ENCODE measurements around the gene RWDD4. TPM values are rescaled to one million over a fixed set of nuclear protein-coding genes. Genes with fewer than 3 reads are reported as not detected.

Gene RWDD4
- total RNA-seq (2014; rRNA removed; shearing (Covaris generic)) = 20.5 and 29.1 TPM in 2 replicates

- H3K4me3 ChIP-seq (ENCODE audit: insufficient read depth, low read depth, low read length) = peak within 1 kb of the TSS; percentile 72
- H3K27me3 ChIP-seq (ENCODE audit: control insufficient read depth, insufficient read depth, low read length) = no peaks in the 10 kb centered on the region
- no peaks in the 10 kb centered on the region for H3K36me3 ChIP-seq (replicated peaks; ENCODE audit: control insufficient read depth, insufficient read depth, low read length)
- peak; percentile 98 for DNase-seq
Observed at GRCh38 chr4:183659029-183659871, at the start of gene RWDD4, which contains the start of gene TRAPPC11. TSS of gene RWDD4 (minus strand) at chr4:183659185. CDS start at chr4:183658952, 233 bp downstream. TSS of gene TRAPPC11 (plus strand) at chr4:183659293. CDS start at chr4:183663868, 4,575 bp downstream.

- no peak for DNase-seq
- no peak overlapping the region for H3K4me3 ChIP-seq (ENCODE audit: insufficient read depth, low read depth, low read length)
- peaks cover 20% of the 10 kb centered on the region for H3K36me3 ChIP-seq (replicated peaks; ENCODE audit: control insufficient read depth, insufficient read depth, low read length)
- no peaks in the 10 kb centered on the region for H3K27me3 ChIP-seq (ENCODE audit: control insufficient read depth, insufficient read depth, low read length)
Observed at GRCh38 chr4:183702492-183702891, 43.5 kb upstream of the RWDD4 start.

- Histone ChIP-seq H3K36me3 (replicated peaks; ENCODE audit: control insufficient read depth, insufficient read depth, low read length) (peaks cover 22% of the 10 kb centered on the region), H3K4me3 (ENCODE audit: insufficient read depth, low read depth, low read length) (no peak overlapping the region), H3K27me3 (ENCODE audit: control insufficient read depth, insufficient read depth, low read length) (no peaks in the 10 kb centered on the region)
- DNase-seq = no peak
Observed at GRCh38 chr4:183700407-183700806, 41.4 kb upstream of the RWDD4 start.

DNA sequence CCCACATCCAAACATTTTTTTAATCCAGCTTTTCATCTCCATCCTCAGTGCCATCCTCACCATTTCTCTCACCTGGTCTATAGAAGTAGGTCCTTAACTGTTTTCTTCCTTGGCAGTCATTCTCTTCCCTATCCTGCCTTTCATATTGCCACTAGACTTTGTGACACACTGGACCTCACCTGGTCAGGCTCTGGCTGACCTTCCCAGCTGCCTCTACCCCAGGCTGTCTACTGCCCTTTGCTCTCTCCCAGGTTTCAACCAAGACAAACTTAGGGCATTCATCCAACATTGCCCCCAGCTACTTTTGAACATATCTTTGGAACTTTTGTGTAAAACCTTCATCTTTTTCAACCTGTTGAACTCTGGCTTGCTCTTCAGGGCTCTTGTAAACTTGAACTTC lies 39.9 kb upstream of the RWDD4 start:
- DNase-seq = no peak

DNA sequence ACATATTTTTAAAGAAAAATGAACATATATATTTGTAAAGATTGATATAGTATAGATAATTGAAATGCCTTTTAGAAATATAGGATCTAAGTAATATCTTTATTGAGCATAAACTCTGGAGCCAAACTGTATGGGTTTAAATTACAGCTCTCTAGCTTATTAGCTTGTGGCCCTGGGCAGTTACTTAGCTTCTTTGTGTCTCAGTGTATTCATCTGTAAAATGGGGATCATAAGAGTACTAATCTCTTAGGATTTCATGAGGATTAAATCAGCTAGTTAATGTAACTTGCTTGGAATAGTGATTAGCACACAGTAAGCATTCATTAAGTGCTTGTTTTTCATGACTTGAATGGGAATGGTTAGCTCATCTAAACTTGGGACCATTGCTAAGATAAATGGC lies 32.9 kb upstream of the RWDD4 start:
- H3K36me3 ChIP-seq (replicated peaks; ENCODE audit: control insufficient read depth, insufficient read depth, low read length) = peaks cover 11% of the 10 kb centered on the region
- no peak overlapping the region for H3K4me3 ChIP-seq (ENCODE audit: insufficient read depth, low read depth, low read length)
- H3K27me3 ChIP-seq (ENCODE audit: control insufficient read depth, insufficient read depth, low read length) = no peaks in the 10 kb centered on the region
- no peak for DNase-seq

More for the DNA sequence above, 39.9 kb upstream of the RWDD4 start:
- H3K27me3 ChIP-seq (ENCODE audit: control insufficient read depth, insufficient read depth, low read length) = no peaks in the 10 kb centered on the region
- H3K36me3 ChIP-seq (replicated peaks; ENCODE audit: control insufficient read depth, insufficient read depth, low read length) = peaks cover 22% of the 10 kb centered on the region
- no peak overlapping the region for H3K4me3 ChIP-seq (ENCODE audit: insufficient read depth, low read depth, low read length)

DNA sequence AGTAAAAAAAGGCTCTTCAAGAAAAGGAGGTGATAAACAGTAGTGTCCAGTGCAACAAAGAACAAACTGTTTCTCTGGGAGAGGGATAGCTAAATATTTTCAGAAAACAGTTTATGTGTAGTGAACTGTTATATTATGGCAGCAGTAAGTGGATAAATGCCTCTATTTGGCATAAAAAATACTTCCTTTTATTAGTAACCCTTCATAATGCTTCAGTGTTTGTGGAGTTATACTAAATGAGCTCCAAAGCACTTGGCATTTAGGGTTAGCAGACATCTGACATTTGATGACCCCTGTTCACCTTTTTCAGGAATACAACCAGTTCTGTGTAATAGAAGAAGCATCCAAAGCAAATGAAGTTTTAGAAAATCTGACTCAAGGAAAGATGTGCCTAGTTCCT lies 32.0 kb upstream of the RWDD4 start:
- Histone ChIP-seq H3K4me3 (ENCODE audit: insufficient read depth, low read depth, low read length) (no peak overlapping the region), H3K36me3 (replicated peaks; ENCODE audit: control insufficient read depth, insufficient read depth, low read length) (peaks cover 7% of the 10 kb centered on the region)

DNA sequence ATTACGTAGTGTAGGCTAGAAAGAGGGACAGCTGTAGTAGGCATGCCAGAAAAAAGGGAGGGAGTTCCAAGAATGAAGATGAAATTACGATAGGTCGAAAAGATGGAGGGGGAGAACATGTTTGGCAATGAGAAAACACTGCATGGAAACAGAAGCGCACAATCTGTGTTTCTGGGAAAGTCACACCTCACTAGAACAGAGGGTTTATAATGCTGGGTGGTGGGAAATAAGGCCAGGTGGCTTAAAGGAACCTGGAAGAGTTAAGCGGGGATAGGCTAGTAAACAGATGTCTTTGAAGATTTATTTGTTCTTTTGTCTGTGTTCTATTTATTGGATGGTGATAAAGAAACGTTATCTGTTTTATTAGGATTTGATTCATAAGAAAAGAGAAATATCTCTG lies 29.2 kb upstream of the RWDD4 start:
- Histone ChIP-seq H3K4me3 (ENCODE audit: insufficient read depth, low read depth, low read length) (no peak overlapping the region), H3K36me3 (replicated peaks; ENCODE audit: control insufficient read depth, insufficient read depth, low read length) (peaks cover 4% of the 10 kb centered on the region), H3K27me3 (ENCODE audit: control insufficient read depth, insufficient read depth, low read length) (no peaks in the 10 kb centered on the region)
- no peak for DNase-seq

More for the DNA sequence above, 32.0 kb upstream of the RWDD4 start:
- H3K27me3 ChIP-seq (ENCODE audit: control insufficient read depth, insufficient read depth, low read length) = no peaks in the 10 kb centered on the region
- no peak for DNase-seq

DNA sequence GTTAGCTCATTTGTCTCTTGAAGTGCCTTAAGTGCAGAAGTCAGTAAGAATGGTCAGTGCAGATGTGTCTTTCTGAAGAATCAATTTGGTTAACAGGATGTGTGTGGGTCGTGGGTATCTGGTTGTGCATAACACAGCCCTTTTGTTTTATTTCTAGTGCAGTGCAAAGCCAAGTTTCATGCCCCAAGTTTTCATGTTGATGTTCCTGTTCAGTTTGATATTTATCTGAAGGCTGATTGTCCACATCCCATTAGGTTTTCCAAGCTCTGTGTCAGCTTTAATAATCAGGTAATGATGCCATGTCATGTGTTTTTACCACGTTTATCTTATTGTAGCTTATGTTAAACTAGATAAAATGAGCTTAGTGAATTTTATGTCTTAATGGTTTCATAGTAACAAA lies 27.5 kb upstream of the RWDD4 start:
- no peak for DNase-seq
- Histone ChIP-seq H3K36me3 (replicated peaks; ENCODE audit: control insufficient read depth, insufficient read depth, low read length) (peaks cover 4% of the 10 kb centered on the region), H3K4me3 (ENCODE audit: insufficient read depth, low read depth, low read length) (no peak overlapping the region), H3K27me3 (ENCODE audit: control insufficient read depth, insufficient read depth, low read length) (no peaks in the 10 kb centered on the region)

GRCh38 chr4:183681119-183681518 lies 22.1 kb upstream of the RWDD4 start:
- DNase-seq = no peak
- peaks cover 3% of the 10 kb centered on the region for H3K36me3 ChIP-seq (replicated peaks; ENCODE audit: control insufficient read depth, insufficient read depth, low read length)
- H3K4me3 ChIP-seq (ENCODE audit: insufficient read depth, low read depth, low read length) = no peak overlapping the region
- no peaks in the 10 kb centered on the region for H3K27me3 ChIP-seq (ENCODE audit: control insufficient read depth, insufficient read depth, low read length)

DNA sequence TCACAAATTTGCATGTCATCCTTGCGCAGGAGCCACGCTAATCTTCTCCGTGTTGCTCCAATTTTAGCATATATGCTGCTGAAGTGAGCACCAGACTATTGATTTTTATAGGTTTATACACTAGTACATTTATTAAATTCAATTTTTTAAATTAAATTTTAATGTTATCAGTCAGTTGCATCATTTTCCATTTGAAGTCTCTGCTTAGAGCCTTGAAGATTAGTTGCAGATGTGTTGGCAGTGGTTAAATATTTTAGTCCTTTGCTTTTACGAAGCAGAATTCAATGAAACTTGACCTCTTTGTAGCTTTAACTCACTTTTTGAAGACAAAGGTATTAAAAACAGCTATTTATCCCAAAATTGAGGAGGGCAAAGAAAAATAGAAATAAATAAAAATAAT lies 16.6 kb upstream of the RWDD4 start:
- Histone ChIP-seq H3K4me3 (ENCODE audit: insufficient read depth, low read depth, low read length) (no peak overlapping the region), H3K27me3 (ENCODE audit: control insufficient read depth, insufficient read depth, low read length) (no peaks in the 10 kb centered on the region), H3K36me3 (replicated peaks; ENCODE audit: control insufficient read depth, insufficient read depth, low read length) (peaks cover 1% of the 10 kb centered on the region; the same call in 1 of the 2 replicates)
- no peak for DNase-seq

- Histone ChIP-seq H3K36me3 (replicated peaks; ENCODE audit: control insufficient read depth, insufficient read depth, low read length) (peaks cover 9% of the 10 kb centered on the region), H3K4me3 (ENCODE audit: insufficient read depth, low read depth, low read length) (no peak overlapping the region), H3K27me3 (ENCODE audit: control insufficient read depth, insufficient read depth, low read length) (no peaks in the 10 kb centered on the region)
- no peak for DNase-seq
Observed at GRCh38 chr4:183674153-183674552, 15.2 kb upstream of the RWDD4 start.

DNA sequence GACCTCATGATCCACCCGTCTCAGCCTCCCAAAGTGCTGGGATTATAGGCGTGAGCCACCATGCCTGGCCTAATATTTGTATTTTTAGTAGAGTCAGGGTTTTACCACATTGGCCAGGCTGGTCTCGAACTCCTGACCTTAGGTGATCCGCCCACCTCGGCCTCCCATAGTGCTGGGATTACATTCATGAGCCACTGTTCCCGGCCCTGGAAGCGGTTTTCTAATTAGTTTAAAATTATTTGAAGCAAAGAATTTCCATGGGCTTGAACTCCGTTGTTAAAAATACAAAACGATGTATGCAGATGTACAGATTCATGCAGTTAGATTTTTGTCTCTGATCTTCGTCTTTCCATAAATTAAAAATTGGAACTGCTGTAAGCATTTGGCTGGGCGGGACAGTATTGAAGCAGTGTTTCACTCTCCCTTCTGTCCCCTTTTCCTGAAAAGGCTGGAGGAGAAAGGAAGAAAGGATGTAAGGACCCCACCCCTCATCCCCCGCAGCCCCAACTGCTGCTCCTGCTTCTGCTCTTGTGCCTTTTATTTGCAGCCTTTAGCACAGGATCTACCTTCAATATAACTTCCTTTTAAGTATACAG lies 12.1 kb upstream of the RWDD4 start:
- peaks cover 24% of the 10 kb centered on the region for H3K36me3 ChIP-seq (replicated peaks; ENCODE audit: control insufficient read depth, insufficient read depth, low read length)
- no peak overlapping the region for H3K4me3 ChIP-seq (ENCODE audit: insufficient read depth, low read depth, low read length)
- no peaks in the 10 kb centered on the region for H3K27me3 ChIP-seq (ENCODE audit: control insufficient read depth, insufficient read depth, low read length)
- no peak for DNase-seq

- DNase-seq = no peak
- Histone ChIP-seq H3K27me3 (ENCODE audit: control insufficient read depth, insufficient read depth, low read length) (no peaks in the 10 kb centered on the region), H3K36me3 (replicated peaks; ENCODE audit: control insufficient read depth, insufficient read depth, low read length) (peaks cover 27% of the 10 kb centered on the region), H3K4me3 (ENCODE audit: insufficient read depth, low read depth, low read length) (no peak overlapping the region)
Observed at GRCh38 chr4:183670251-183670650, 11.3 kb upstream of the RWDD4 start.

- DNase-seq = no peak
- Histone ChIP-seq H3K4me3 (ENCODE audit: insufficient read depth, low read depth, low read length) (no peak overlapping the region), H3K36me3 (replicated peaks; ENCODE audit: control insufficient read depth, insufficient read depth, low read length) (peaks cover 27% of the 10 kb centered on the region), H3K27me3 (ENCODE audit: control insufficient read depth, insufficient read depth, low read length) (no peaks in the 10 kb centered on the region)
Observed at GRCh38 chr4:183666088-183666487, 7.1 kb upstream of the RWDD4 start.

DNA sequence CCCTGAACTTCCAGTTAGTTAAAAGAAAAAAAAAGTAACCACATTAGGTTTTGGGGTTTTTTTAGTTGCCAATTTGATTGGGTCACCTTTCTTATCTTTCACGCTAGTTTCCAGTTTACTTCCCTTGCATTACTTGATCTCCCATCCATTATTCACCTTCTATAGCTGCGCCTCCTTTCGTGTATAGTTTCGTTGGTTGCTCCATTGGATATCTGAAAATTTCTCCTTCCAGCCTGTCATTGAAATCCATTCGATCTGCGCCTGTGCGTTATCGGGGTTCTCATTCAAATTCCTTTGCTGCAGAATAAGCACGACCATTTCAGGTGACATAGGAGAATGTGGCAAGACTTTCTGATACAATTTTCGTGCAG lies 872 bp upstream of the RWDD4 start:
- no peaks in the 10 kb centered on the region for H3K36me3 ChIP-seq (replicated peaks; ENCODE audit: control insufficient read depth, insufficient read depth, low read length)
- H3K27me3 ChIP-seq (ENCODE audit: control insufficient read depth, insufficient read depth, low read length) = no peaks in the 10 kb centered on the region
- peak overlapping the region; percentile 72 for H3K4me3 ChIP-seq (ENCODE audit: insufficient read depth, low read depth, low read length)
- DNase-seq = peak; percentile 14
